ENCODE data around the gene AVEN. TPM values are rescaled to one million over a fixed set of nuclear protein-coding genes. Genes with fewer than 3 reads are reported as not detected.

AVEN gene
- total and polyA plus RNA-seq, 10 donors = 5.0 to 14.1 (median 8.8) TPM

GRCh38 chr15:34047893-34048775 lies 9.1 kb upstream of the AVEN start:
- Histone ChIP-seq H3K27ac (no peak overlapping the region), H3K4me3 (no peak overlapping the region), H3K4me1 (no peaks in the 10 kb centered on the region), H3K36me3 (no peaks in the 10 kb centered on the region), H3K9me3 (peaks cover 0 to 37% (median 28%) of the 10 kb centered on the region in 8 donors), H3K27me3 (replicated peaks in 1 of 7) (no peaks in the 10 kb centered on the region)
- 75 to 91% (median 87%) methylated on average over 8 to 10 of the region's 10 CpGs for WGBS, 5 donors
- no peak for TF ChIP-seq POLR2AphosphoS5 (IDR thresholded peaks at IDR 0.05)
- TF ChIP-seq CTCF (IDR thresholded peaks at IDR 0.05 in 8 of 11, conservative IDR thresholded peaks at IDR 0.05 in 3 of 11) = no peak
- TF ChIP-seq POLR2A (IDR thresholded peaks at IDR 0.05) = no peak
- no peak for DNase-seq
- intact Hi-C loops (cut with DNase I; ENCODE audit: low total_unique reads) = no loop called here

GRCh38 chr15:34046471-34047145 lies 7.6 kb upstream of the AVEN start:
- no peak for DNase-seq
- Histone ChIP-seq H3K27me3 (replicated peaks in 1 of 7) (no peaks in the 10 kb centered on the region), H3K27ac (no peak overlapping the region), H3K4me1 (no peaks in the 10 kb centered on the region), H3K4me3 (no peak overlapping the region), H3K36me3 (no peaks in the 10 kb centered on the region), H3K9me3 (peaks cover 0 to 31% (median 24%) of the 10 kb centered on the region in 8 donors)
- WGBS, 5 donors = 90 to 95% (median 93%) methylated on average over 16 of the region's 16 CpGs
- intact Hi-C loops (cut with DNase I; ENCODE audit: low total_unique reads) = no loop called here
- TF ChIP-seq POLR2AphosphoS5 (IDR thresholded peaks at IDR 0.05) = no peak
- TF ChIP-seq POLR2A (IDR thresholded peaks at IDR 0.05) = no peak
- TF ChIP-seq CTCF (IDR thresholded peaks at IDR 0.05 in 8 of 11, conservative IDR thresholded peaks at IDR 0.05 in 3 of 11) = no peak

- Histone ChIP-seq H3K27me3 (replicated peaks in 1 of 7) (no peaks in the 10 kb centered on the region), H3K4me1 (peaks cover 0 to 15% (median 11%) of the 10 kb centered on the region in 6 donors), H3K27ac (no peak overlapping the region), H3K9me3 (peaks cover 0 to 3% (median 0%) of the 10 kb centered on the region in 8 donors), H3K4me3 (no peak overlapping the region), H3K36me3 (no peaks in the 10 kb centered on the region)
- no peak for TF ChIP-seq POLR2A (IDR thresholded peaks at IDR 0.05)
- no peak for TF ChIP-seq CTCF (IDR thresholded peaks at IDR 0.05 in 8 of 11, conservative IDR thresholded peaks at IDR 0.05 in 3 of 11)
- TF ChIP-seq POLR2AphosphoS5 (IDR thresholded peaks at IDR 0.05) = no peak
- 67 to 93% (median 83%) methylated on average over 2 of the region's 2 CpGs for WGBS, 5 donors
- intact Hi-C loops (cut with DNase I; ENCODE audit: low total_unique reads) = no loop called here
- no peak for DNase-seq
Observed at GRCh38 chr15:34043813-34044212, 4.8 kb upstream of the AVEN start.

- whole genome bisulfite sequencing, 5 donors = 75 to 94% (median 81%) methylated on average over 1 of the region's 1 CpG
Observed at GRCh38 chr15:34043391-34043790, 4.4 kb upstream of the AVEN start.

More at GRCh38 chr15:34043391-34043790, 4.4 kb upstream of the AVEN start:
- H3K27me3 ChIP-seq (replicated peaks in 1 of 7) = no peaks in the 10 kb centered on the region
- intact Hi-C loops (cut with DNase I; ENCODE audit: low total_unique reads) = no loop called here
- H3K4me3 ChIP-seq = no peak overlapping the region
- H3K27ac ChIP-seq = no peak overlapping the region
- peaks cover 0 to 15% (median 11%) of the 10 kb centered on the region in 6 donors for H3K4me1 ChIP-seq
- H3K36me3 ChIP-seq = no peaks in the 10 kb centered on the region
- TF ChIP-seq POLR2AphosphoS5 (IDR thresholded peaks at IDR 0.05) (no peak), POLR2A (IDR thresholded peaks at IDR 0.05) (no peak), CTCF (IDR thresholded peaks at IDR 0.05 in 8 of 11, conservative IDR thresholded peaks at IDR 0.05 in 3 of 11) (no peak)
- no peaks in the 10 kb centered on the region for H3K9me3 ChIP-seq
- no peak for DNase-seq

Data from spleen (tissue), 11 donors.